AG09309 (cell line): Measurements from ENCODE around the gene MFSD11.

Experiments used
- DNase-seq: peaks from one replicate; pipeline ENCODE4 v3.0.0-alpha.2; 2010; ENCODE audit warnings: low read depth
- H3K4me3 ChIP-seq: 2 replicates; pipeline ENCODE4 v1.5.1; 2011; ENCODE audit warnings: mild to moderate bottlenecking, low read depth, low read length, moderate library complexity; ENCODE audit not compliant: control insufficient read depth
- TF ChIP-seq, protein P1 (sequence below): IDR thresholded peaks from 2 replicates; pipeline ENCODE4 v1.5.1; 2011; ENCODE audit warnings: mild to moderate bottlenecking, low read depth, low read length, inconsistent platforms; ENCODE audit not compliant: insufficient read depth, control insufficient read depth; ENCODE audit errors: missing control alignments

The MFSD11 gene

GRCh38 chr17:76753061-76753961 lies 15.4 kb downstream of the MFSD11 start:
- DNase-seq: no peak
- TF ChIP-seq, protein P1, sequence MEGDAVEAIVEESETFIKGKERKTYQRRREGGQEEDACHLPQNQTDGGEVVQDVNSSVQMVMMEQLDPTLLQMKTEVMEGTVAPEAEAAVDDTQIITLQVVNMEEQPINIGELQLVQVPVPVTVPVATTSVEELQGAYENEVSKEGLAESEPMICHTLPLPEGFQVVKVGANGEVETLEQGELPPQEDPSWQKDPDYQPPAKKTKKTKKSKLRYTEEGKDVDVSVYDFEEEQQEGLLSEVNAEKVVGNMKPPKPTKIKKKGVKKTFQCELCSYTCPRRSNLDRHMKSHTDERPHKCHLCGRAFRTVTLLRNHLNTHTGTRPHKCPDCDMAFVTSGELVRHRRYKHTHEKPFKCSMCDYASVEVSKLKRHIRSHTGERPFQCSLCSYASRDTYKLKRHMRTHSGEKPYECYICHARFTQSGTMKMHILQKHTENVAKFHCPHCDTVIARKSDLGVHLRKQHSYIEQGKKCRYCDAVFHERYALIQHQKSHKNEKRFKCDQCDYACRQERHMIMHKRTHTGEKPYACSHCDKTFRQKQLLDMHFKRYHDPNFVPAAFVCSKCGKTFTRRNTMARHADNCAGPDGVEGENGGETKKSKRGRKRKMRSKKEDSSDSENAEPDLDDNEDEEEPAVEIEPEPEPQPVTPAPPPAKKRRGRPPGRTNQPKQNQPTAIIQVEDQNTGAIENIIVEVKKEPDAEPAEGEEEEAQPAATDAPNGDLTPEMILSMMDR: no peak
- no peak overlapping the region for H3K4me3 ChIP-seq

DNA sequence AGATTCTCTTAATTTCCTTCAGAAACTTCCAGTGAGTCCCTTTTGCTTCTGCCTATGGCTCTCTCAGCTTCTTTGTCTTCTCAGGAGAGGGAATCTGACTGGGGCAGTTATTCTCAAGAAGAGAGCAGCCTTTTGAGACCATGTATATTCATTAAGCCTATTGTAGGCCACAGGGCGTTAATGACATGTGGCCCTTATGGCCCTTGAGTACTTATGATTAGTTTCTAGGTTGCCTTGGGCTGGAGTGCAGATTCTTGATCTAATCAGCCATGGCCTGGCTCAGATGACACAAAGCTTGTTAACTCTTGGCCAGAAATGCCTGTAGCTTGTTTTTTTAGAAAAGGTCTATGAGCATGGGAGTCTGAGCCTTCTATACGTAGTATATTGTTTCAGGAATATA lies 17.4 kb downstream of the MFSD11 start:
- H3K4me3 ChIP-seq: no peak overlapping the region
- no peak for DNase-seq
- TF ChIP-seq, protein P1: no peak

GRCh38 chr17:76757256-76757655 lies 19.3 kb downstream of the MFSD11 start:
- H3K4me3 ChIP-seq: no peak overlapping the region
- TF ChIP-seq, protein P1: no peak
- DNase-seq: no peak

GRCh38 chr17:76758570-76758969 lies 20.7 kb downstream of the MFSD11 start:
- TF ChIP-seq, protein P1: no peak
- no peak overlapping the region for H3K4me3 ChIP-seq
- no peak for DNase-seq

DNA sequence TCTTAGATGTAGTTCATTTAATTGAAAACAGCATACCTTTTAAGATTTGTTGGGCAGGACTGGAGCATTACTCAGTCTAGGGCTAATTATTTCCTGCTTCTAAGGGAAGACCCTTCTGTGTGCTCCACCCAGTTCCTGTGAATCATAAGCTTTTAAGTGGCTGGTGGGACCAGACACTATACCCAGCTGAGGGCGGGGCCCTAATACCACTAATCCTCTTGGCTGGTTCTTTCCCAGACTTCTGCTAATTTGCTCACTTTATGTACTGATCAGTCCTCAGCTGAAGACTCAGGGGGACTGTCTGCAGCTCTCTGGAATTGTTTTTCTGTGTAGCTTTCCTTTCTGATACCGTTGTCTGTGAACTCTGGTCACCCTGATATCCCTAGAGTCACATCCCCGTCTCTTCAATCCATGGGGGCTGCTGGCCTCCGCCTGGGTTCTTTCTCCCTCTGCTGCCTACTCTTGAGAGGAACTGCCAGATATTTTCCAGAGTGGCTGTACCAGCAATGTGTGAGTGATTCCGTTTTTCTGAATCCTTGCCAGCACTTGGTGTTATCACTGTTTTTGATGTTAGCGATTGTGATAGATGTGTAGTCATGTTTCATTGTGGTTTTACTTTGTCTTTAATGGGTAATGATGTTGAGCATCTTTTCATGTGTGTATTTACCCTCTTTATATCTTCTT lies 35.1 kb downstream of the MFSD11 start:
- peak overlapping the region; percentile 24 for H3K4me3 ChIP-seq
- TF ChIP-seq, protein P1: peak; percentile 9
- peak; percentile 76 for DNase-seq

- no peak for DNase-seq
- TF ChIP-seq, protein P1: no peak
- no peak overlapping the region for H3K4me3 ChIP-seq
Observed at GRCh38 chr17:76775021-76775600, 37.2 kb downstream of the MFSD11 start.
